HCT116 (cell line): ENCODE data around the gene CLGN. TPM values are rescaled to one million over a fixed set of nuclear protein-coding genes. Genes with fewer than 3 reads are reported as not detected.

ENCODE experiments used
- ATAC-seq: fragments of 200-7000 bp; cut with Tn5 transposase; 2 replicates; pipeline ENCODE4 v1.9.1; 2020; ENCODE audit warnings: mild to moderate bottlenecking, moderate library complexity
- BruUV-seq: library from RNA; stranded (reverse); fragments of 400-500 nt; replicated peaks from 2 replicates; lab custom pipeline; 2021; lab: Mats Ljungman, UMichigan
- CTCF ChIA-PET: fragments of 300-600 bp; sonication (Branson Sonifier 250); formaldehyde crosslinking; loops from one replicate; lab custom pipeline; 2021; ENCODE audit warnings: antibody characterized with exemption; lab: Charles Lee
- POLR2A ChIA-PET: fragments of 300-600, 350-600 bp; sonication (Branson Sonifier 250); formaldehyde crosslinking; loops from one replicate; lab custom pipeline; 2021; ENCODE audit warnings: antibody characterized with exemption; lab: Charles Lee
- RAD21 ChIA-PET, 2 experiments: fragments of 300-600 bp; sonication (Branson Sonifier 250); formaldehyde crosslinking; loops; one replicate each; lab custom pipeline; 2023; ENCODE audit warnings: low total read pairs in 2 of 2; ENCODE audit not compliant: uncharacterized antibody in 2 of 2, unreplicated experiment in 2 of 2, low non-redundant PET in 1 of 2; lab: Charles Lee
- DNase-seq: peaks from one replicate; pipeline ENCODE4 v3.0.0-alpha.2; 2010; ENCODE audit warnings: low read depth, low spot score
- H2AFZ ChIP-seq: fragments of 200-600 bp; shearing (Covaris generic), sonication (generic); 2 replicates; pipeline ENCODE4 v1.6.1; 2017; ENCODE audit warnings: low read depth, mixed run types, mixed read lengths, antibody characterized with exemption, low read length; ENCODE audit not compliant: poor library complexity, severe bottlenecking
- H3K27ac ChIP-seq: 2 replicates; pipeline ENCODE4 v1.5.1; 2012; ENCODE audit warnings: low read depth, low read length
- H3K27me3 ChIP-seq: fragments of 200-600 bp; sonication (generic); 2 replicates; pipeline ENCODE4 v1.6.1; 2016; ENCODE audit warnings: mixed run types, low read length, mixed read lengths; ENCODE audit not compliant: insufficient read depth
- H3K36me3 ChIP-seq, 2 experiments: fragments of 200-500 bp in 1 of 2; fragments of 200-600 bp in 1 of 2; sonication (Bioruptor generic) in 1 of 2; sonication (generic) in 1 of 2; 2 replicates each; pipeline versions ENCODE4 v1.5.1 to v1.6.1; 2014 to 2016; ENCODE audit warnings: low read length in 2 of 2, inconsistent platforms in 1 of 2, mixed read lengths in 1 of 2, mixed run types in 1 of 2; ENCODE audit not compliant: insufficient read depth in 2 of 2, control insufficient read depth in 1 of 2
- H3K4me1 ChIP-seq, 2 experiments: fragments of 200-600 bp in 1 of 2; sonication (generic) in 1 of 2; 2 replicates each; pipeline versions ENCODE4 v1.5.1 to v1.6.1; 2012 to 2017; ENCODE audit warnings: low read length in 2 of 2, inconsistent platforms in 1 of 2, mild to moderate bottlenecking in 1 of 2, mixed read lengths in 1 of 2, mixed run types in 1 of 2, moderate library complexity in 1 of 2; ENCODE audit not compliant: insufficient read depth in 2 of 2, control insufficient read depth in 1 of 2
- H3K4me2 ChIP-seq: fragments of 200-600 bp; sonication (generic); 2 replicates; pipeline ENCODE4 v1.6.1; 2017; ENCODE audit warnings: mixed run types, low read length, mixed read lengths
- H3K4me3 ChIP-seq, 2 experiments: fragments of 200-600 bp in 1 of 2; sonication (generic) in 1 of 2; replicated peaks in 1 of 2; 2 replicates each; pipeline ENCODE4 v1.5.1; 2011 to 2016; ENCODE audit warnings: low read length in 2 of 2, control low read depth in 1 of 2, low read depth in 1 of 2, mild to moderate bottlenecking in 1 of 2, mixed read lengths in 1 of 2, mixed run types in 1 of 2
- H3K79me2 ChIP-seq: fragments of 200-600 bp; sonication (generic); 2 replicates; pipeline ENCODE4 v1.6.1; 2017; ENCODE audit warnings: mild to moderate bottlenecking, mixed run types, low read length, moderate library complexity, mixed read lengths; ENCODE audit not compliant: insufficient read depth
- H3K9ac ChIP-seq: fragments of 200-600 bp; sonication (generic); 2 replicates; pipeline ENCODE4 v1.6.1; 2016; ENCODE audit warnings: low read length, mixed read lengths
- H3K9me2 ChIP-seq: fragments of 200-600 bp; sonication (generic), shearing (Covaris generic); 2 replicates; pipeline ENCODE4 v1.6.1; 2017; ENCODE audit warnings: mixed run types, mild to moderate bottlenecking, moderate library complexity; ENCODE audit not compliant: insufficient read depth
- H3K9me3 ChIP-seq, 2 experiments: fragments of 200-500 bp in 1 of 2; fragments of 200-600 bp in 1 of 2; sonication (Bioruptor generic) in 1 of 2; sonication (generic) in 1 of 2; 2 replicates each; pipeline ENCODE4 v1.6.1; 2014 to 2017; ENCODE audit warnings: low read length in 2 of 2, mixed read lengths in 2 of 2, inconsistent platforms in 1 of 2, low read depth in 1 of 2, mild to moderate bottlenecking in 1 of 2, mixed run types in 1 of 2, moderate library complexity in 1 of 2; ENCODE audit not compliant: control insufficient read depth in 1 of 2, insufficient read depth in 1 of 2
- H4K20me1 ChIP-seq: fragments of 200-600 bp; sonication (generic), shearing (Covaris generic); 2 replicates; pipeline ENCODE4 v1.6.1; 2017; ENCODE audit warnings: mixed run types, mild to moderate bottlenecking, moderate library complexity; ENCODE audit not compliant: insufficient read depth
- CBX3 ChIP-seq: IDR thresholded peaks from 2 replicates; pipeline ENCODE4 v1.6.1; 2012; ENCODE audit warnings: low read depth
- ELF1 ChIP-seq: IDR thresholded peaks from 2 replicates; pipeline ENCODE4 v1.6.1; 2012; ENCODE audit warnings: low read depth, borderline replicate concordance
- JUND ChIP-seq: IDR thresholded peaks from 2 replicates; pipeline ENCODE4 v1.6.1; 2012
- RAD21 ChIP-seq: IDR thresholded peaks from 2 replicates; pipeline ENCODE4 v1.6.1; 2012; ENCODE audit warnings: low read depth, mild to moderate bottlenecking
- SIN3A ChIP-seq: IDR thresholded peaks from 2 replicates; pipeline ENCODE4 v1.6.1; 2012; ENCODE audit warnings: low read depth
- TCF7L2 ChIP-seq: IDR thresholded peaks from 2 replicates; pipeline ENCODE4 v1.7.0; 2011; ENCODE audit warnings: borderline replicate concordance, inconsistent platforms; ENCODE audit not compliant: insufficient read depth, insufficient read length; ENCODE audit errors: extremely low read depth
- ZFX ChIP-seq: fragments of 450-650 bp; IDR thresholded peaks from 2 replicates; pipeline ENCODE4 v1.6.1; 2017
- intact Hi-C: fragments of 100-400 bp; cut with micrococcal nuclease; formaldehyde crosslinking; loops from 2 replicates; pipeline ENCODE4 v1.10.0; 2022
- total RNA-seq: library from RNA; stranded (reverse); gene quantifications from one replicate; pipeline ENCODE4 v1.2.1, GENCODE V29; 2021; ENCODE audit not compliant: unreplicated experiment
- TF ChIP-seq, protein P1 (sequence below): IDR thresholded peaks from 2 replicates; pipeline ENCODE4 v1.6.1; 2012; ENCODE audit warnings: low read depth

CLGN gene
- total RNA-seq, 1 experiment from 2014 or later = 1.4 TPM

DNA sequence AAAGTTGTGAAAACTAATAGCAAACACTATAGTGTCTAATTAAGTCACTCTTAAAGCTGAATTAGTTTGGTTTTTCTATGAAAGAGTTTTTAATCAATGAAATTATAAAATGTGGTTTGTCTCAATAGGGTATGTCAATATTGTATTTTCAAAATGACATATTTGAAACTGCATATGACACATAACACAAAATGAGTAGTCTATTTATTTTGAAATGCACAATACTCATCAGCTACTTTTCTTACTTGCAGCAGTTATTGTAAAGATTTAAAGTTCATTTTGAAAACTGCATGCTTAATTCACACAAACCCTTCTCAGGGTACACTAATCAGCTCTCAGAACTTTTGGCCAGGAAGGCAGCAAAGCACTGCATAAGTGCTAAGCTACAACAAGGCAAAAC, 21.2 kb downstream of the CLGN start (continued):
- TF ChIP-seq RAD21 = no peak
- TF ChIP-seq ELF1 = no peak
- no peak for TF ChIP-seq CBX3
- no peak for TF ChIP-seq TCF7L2
- no peak for TF ChIP-seq SIN3A

DNA sequence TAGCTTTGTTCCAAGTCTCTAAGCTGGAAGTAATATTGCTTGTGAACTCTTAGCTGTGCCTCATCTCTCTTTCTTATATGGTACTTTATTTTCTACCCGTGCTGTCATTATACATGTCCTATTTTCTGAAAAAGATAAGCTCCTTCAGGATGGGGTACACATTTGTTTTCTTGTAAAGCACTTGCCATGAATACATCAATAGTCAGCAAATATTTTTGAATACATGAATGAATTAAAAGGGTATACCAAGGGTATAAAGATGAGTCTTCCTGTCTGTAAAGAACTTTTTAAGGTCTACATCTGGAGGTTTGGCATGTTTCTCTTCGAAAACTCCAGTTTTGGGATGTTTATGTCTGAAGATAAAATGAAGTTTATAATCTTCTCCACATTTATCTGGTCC, 27.3 kb downstream of the CLGN start:
- no peak overlapping the region for H3K27ac ChIP-seq
- no peaks in the 10 kb centered on the region for H3K27me3 ChIP-seq
- ATAC-seq = no peak
- H4K20me1 ChIP-seq = no peaks in the 10 kb centered on the region
- H3K4me3 ChIP-seq = no peak overlapping the region
- no peaks in the 10 kb centered on the region for H3K36me3 ChIP-seq
- no peak overlapping the region for H3K9ac ChIP-seq
- DNase-seq = no peak
- no peaks in the 10 kb centered on the region for H3K4me1 ChIP-seq
- no peak overlapping the region for H3K4me2 ChIP-seq
- no peaks in the 10 kb centered on the region for H3K9me2 ChIP-seq
- no peak for TF ChIP-seq TCF7L2
- TF ChIP-seq JUND = no peak
- no peak for TF ChIP-seq SIN3A
- TF ChIP-seq, protein P1, sequence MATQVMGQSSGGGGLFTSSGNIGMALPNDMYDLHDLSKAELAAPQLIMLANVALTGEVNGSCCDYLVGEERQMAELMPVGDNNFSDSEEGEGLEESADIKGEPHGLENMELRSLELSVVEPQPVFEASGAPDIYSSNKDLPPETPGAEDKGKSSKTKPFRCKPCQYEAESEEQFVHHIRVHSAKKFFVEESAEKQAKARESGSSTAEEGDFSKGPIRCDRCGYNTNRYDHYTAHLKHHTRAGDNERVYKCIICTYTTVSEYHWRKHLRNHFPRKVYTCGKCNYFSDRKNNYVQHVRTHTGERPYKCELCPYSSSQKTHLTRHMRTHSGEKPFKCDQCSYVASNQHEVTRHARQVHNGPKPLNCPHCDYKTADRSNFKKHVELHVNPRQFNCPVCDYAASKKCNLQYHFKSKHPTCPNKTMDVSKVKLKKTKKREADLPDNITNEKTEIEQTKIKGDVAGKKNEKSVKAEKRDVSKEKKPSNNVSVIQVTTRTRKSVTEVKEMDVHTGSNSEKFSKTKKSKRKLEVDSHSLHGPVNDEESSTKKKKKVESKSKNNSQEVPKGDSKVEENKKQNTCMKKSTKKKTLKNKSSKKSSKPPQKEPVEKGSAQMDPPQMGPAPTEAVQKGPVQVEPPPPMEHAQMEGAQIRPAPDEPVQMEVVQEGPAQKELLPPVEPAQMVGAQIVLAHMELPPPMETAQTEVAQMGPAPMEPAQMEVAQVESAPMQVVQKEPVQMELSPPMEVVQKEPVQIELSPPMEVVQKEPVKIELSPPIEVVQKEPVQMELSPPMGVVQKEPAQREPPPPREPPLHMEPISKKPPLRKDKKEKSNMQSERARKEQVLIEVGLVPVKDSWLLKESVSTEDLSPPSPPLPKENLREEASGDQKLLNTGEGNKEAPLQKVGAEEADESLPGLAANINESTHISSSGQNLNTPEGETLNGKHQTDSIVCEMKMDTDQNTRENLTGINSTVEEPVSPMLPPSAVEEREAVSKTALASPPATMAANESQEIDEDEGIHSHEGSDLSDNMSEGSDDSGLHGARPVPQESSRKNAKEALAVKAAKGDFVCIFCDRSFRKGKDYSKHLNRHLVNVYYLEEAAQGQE = no peak
- no peak for TF ChIP-seq ZFX
- no TSS peak for BruUV-seq
- ChIA-PET RAD21 (no interaction called here), POLR2A (no interaction called here), CTCF (no interaction called here)
- no peaks in the 10 kb centered on the region for H3K79me2 ChIP-seq
- H3K9me3 ChIP-seq = no peaks in the 10 kb centered on the region
- intact Hi-C loops = no loop called here
- no peak overlapping the region for H2AFZ ChIP-seq
